ENCODE results near the gene PROZ.

PROZ gene

DNA sequence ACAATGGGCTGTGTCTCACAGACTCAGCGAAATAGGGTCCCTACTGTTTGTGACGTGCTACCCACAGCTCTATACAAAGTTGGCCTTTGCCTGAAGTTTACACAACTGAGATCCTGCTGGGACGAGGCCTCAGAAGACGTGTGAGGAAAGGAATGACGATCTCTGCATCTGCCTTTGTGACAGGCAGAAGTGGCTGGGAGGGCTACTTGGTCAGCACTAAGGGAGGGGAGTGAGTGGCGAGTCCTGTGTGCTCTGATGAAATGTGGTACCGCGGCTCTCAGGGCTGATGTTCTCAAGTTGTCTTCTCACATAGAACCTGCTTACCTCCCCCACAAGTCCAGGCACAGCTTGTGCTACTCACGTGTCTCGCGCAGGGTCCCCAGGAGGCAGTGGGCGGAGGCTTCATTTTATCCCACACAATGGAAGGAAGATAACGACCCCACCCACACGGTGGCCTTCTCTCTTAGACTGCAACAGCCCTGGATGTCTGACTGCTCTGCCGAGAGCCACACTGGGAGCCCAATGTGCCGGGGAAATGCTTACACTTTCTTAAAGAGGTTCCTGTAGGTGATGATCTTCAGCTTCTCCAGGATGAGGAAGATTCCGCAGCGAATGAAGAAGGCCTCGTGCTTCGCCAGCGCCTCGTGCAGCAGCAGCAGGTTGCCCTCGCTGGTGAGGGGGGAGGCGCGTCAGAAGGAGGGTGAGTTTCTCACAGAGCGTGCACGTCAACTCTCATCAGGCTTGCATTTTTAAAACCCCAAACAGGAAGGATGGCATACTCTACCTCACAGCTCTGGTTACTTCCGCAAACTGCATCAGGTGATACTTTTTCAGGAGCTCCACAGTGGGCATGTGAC is 21.2 kb downstream of the PROZ start:
- no peak for DNase-seq (ENCODE audit: low spot score)

DNA sequence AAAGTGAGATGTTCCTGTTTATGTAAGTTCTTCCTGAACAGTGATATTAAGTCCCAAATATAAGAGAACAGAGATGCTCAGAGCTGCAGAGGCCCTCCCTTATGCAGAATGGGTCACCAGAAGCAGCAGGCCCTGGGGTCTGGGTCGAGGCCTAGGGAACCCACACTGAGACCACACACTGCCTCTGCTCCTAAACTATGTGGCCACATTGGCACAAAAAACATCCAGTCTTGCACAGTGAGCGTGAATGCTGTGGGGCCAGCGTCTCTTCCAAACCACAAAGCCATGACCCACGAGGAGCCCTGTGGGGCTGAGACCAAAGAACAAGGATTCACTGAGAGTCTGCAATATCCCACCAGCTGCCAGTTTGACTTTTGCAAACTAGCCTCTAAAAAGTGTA is 23.6 kb downstream of the PROZ start:
- no peak for DNase-seq (ENCODE audit: low spot score)

DNA sequence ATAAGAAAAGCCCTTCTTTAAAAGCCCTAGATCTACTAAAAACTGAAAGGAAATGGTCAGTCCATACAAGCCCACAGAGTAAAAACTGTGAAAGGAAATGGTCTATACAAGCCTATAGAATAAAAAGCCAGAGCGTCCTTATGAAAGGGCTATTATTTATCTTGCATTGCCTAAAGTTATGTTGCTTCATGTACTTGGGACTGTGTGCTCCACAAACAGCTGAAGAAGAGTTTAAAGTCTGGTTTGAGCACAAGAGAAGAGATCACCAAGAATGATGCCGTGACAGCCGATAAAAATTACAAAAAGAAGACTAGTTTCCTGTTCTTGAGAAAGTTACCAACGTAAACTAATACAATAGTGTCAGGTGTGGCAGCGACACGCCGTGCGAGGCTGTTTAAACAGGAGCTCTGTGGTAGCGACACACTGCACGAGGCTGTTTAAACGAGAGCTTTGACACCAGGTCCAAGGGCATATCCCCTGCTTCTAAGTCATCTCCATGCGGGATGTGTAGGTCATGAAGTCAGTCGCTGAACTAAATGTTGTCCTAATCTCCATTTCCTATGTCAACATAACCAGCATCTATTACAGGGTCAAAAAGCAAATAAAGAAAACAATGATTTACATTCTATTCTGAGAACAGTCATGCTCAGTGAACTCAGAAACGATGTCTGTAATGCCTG is 25.1 kb downstream of the PROZ start:
- DNase-seq (ENCODE audit: low spot score), result peak; percentile 12

DNA sequence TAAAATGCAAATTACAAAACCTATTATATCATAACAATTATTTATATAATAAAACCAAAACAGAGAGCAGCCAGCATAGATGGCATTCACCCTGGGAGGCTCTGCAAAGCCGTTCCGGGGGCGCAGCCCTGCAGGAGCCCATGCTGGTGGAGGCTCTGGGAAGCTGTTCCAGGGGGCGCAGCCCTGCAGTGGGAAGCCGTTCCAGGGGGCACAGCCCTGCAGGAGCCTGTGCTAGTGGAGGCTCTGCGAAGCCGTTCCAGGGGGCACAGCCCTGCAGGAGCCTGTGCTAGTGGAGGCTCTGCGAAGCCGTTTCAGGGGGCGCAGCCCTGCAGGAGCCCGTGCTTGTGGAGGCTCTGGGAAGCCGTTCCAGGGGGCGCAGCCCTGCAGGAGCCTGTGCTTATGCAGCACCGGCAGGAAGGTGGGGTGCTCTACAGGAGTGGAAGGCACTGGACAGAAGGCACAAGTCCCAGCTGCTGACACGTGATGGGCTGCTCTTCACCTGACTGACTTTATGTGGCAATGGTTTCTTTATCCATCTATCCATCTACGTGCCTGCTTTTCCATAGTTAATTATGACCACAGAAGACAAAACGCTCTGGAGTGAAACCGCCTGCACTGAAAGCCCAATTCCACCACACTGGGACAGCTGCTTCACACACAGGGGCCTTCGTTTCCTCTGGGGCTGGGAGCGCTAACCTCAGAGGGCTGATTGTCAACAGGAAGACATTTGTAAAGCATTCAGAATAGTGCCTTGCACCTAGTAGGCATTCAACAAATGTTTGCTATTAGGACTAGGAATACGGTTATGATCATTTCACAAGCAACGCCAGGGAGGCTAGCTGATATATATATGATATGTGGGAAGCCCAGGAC is 26.4 kb downstream of the PROZ start:
- no peak for DNase-seq (ENCODE audit: low spot score)

DNA sequence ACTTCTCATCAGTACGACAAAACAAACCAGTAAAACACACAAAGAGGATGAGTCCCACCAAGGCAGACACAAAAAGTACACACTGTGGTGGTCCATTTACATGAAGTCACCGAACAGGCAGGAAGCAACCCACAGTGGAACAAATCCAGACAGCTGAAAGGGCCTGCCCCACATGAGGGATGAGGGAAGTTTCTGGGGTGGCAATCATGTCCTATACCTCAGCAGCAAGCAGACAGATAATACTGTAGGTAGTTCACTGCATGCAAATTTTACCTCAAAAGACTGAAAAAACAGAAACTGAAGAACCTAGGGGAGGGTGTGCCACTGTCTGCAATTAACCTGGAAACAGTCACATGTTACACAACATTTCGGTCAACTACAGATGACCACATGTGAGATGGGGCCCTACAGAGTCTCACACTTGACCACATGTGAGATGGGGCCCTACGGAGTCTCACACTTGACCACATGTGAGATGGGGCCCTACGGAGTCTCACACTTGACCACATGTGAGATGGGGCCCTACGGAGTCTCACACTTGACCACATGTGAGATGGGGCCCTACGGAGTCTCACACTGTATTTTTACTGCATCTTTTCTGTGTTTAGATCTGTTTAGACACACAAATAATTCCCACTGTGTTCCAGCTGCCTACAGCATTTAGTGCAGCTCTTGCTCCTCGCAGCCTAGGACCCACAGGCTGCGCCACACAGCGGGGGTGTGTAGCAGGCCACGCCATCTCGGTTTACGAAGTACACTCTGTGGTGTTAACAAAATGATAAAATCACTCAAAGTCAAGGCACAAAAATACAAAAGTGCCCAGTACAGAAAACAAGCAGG is 27.8 kb downstream of the PROZ start:
- DNase-seq (ENCODE audit: low spot score), result no peak

DNA sequence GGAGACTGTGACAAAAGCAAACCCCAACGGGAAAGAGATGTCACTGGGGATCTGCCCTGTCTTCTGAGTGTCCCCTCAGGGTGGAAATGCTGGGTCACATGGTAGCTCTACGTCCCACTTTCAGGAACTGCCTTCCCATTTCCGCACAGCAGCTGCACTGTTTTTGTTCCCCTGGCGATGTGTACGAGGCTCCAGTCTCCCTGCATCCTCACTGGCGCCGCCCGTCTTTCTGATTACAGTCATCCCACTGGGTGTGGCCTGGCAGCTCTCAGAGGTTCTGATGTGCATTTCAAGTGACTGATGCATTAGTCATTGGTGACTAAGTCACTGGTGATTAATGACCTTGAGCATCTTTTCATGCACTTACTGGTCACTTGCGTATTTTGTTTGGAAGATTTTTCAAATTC is 28.8 kb downstream of the PROZ start:
- DNase-seq (ENCODE audit: low spot score), result peak; percentile 73

DNA sequence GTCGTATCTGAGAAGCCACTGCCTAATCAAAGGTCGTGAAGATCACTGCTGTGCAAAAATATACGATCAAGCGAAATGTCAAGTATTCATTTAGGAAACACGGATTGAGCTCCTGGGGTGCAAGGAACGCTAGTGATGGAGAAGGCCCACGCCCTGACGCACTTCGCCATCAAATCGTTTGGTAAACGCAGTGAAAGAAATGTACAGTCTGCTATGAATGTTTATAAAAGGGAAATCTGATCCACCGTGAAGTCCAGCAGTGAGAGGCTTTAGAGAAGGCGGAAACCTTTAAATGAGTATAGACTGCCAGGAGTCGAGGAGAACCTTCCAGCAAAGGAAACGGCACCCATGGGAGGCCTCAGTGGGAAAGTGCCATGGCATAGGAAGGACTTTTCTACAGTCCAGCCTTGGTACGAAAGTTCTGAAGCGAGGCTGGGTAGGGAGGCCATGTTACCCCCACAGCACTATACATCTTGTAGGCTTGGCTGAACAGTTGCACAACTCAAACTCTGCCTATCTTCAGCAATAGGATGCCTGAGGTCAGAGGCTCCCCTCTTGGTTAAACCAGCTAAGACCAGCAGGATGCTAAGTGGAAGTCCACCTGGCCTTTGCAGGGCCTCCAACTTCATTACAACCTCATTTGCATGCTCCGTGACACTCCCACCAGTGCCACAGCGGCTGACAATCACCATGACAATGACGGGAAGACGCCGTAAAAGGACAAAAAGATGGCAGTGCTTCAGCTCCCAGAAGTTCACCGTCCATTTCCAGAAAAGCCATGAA is 29.6 kb downstream of the PROZ start:
- no peak for DNase-seq (ENCODE audit: low spot score)

DNA sequence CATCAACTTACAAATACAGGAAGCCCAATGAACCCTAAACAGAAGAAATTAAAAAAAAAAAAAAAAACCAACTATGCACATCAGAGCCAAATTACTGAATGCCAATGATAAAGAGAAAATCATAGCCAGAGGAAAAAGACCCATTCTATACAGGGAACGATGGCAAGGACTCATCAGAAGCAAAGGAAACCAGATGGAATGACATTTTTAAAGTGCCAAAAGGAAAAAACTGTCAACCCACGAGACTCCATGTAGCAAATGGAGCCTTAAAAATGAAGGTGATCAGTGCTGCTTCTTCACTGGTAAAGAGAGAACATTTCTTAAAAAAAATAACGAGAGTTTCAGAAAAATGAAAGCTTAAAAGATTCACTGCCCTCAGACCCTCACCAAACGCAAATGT is 31.7 kb downstream of the PROZ start:
- no peak for DNase-seq (ENCODE audit: low spot score)

DNA sequence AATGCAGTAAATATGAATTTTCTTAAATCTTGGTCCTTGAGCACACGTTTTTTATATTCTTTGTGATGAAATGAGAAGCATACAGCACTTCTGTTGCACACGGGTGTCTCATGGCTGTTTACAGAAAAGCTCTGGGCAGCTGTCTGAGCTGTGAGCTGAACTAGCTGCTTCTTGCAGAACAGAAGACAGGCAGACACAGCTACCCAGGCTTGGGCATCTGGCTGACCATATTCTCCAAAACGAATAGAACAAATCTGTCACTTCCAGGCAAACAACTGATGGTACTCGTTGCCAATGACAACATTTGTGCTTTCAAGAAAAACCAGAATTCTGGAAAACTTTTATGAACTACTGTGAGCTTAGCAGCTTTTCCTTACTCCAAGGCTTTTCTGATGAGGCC is 33.8 kb downstream of the PROZ start:
- DNase-seq (ENCODE audit: low spot score), result no peak

DNA sequence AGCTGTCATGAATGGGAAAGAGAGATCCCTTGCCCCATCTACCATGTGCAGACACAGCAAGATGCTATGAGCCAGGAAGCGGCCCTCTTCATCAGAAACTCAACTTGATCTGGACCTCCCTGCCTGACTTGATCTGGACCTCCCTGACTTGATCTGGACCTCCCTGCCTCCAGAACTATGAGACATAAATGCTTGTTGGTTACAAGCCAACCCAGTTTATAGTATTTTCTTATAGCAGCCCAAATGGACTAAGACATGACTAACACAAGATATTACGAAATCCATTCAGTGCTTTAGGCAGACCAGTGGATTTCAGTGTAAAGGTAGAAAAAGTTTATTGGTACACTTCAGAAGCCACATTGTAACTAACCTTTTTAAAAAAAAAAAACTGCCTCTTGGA is 34.5 kb downstream of the PROZ start:
- no peak for DNase-seq (ENCODE audit: low spot score)

DNA sequence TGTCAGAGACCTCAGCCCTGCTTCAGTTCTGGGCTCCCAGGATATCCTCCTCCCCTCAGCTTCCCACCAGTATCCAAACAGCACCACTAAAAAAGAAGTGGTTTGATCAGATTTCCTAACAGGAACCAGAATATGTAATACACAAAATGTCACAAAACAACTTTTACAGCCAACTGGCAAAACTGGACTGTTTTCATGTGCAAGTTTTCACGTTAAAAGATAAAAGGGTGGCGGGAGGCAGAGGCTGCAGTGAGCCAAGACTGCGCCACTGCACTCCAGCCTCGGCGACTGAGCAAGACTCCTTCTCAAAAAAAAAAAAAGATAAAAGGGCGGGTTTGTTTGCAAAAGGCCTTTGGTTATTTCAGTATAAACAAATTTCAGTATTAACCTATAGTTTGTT is 36.9 kb downstream of the PROZ start:
- no peak for DNase-seq (ENCODE audit: low spot score)

DNA sequence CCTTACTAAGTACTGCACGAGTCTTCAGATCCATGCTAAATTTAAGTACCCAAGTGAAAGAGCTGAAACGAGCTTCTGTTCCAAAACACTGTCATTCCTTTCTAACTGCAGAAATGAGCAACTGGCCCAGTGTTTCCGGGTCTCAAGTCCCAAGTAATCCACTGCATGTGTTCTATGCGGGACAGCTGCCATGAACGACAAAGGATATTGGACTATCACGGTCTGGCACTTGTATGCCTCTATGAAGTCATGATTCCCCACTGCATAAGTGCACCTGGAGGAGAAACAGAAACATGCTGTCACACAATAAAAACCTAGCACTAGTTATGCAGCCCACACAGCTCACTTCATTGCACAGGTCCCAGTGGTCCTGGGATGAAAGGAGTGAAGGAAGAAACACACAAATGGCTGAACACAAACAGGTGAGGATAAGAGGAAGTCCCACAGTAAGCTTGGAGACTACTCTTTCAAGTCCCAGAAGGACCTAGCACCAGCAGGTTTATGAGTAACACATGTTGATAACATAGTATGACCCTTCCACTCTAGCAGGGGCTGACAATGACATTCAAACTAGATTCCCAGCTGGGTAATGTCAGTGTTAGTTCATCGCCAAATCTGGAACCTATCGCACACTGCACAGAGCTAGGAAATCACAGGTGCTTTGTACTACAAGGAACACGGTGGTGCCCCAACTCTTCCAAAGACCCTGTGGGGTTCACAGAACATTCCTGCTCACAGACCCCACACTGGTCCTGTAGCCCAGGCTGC is 38.7 kb downstream of the PROZ start:
- no peak for DNase-seq (ENCODE audit: low spot score)

DNA sequence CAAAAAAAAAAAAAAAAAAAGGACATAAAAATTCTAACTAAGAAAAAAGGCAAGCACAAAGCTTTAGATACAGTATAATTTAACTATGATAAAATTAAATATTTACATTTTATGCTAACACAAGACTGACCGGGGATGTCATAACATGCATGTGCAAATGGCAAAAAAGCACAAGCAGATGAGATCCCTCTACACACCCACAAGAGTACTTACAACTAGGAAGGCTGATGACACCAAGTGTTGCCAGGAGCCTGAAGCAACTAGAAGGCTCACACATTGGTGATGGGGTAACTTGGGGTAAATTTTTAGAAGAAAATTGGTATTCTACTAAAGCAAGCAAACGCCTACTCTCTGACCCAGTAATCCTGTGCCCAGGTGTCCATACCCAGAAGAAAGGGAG is 43.4 kb downstream of the PROZ start:
- DNase-seq (ENCODE audit: low spot score), result no peak

DNA sequence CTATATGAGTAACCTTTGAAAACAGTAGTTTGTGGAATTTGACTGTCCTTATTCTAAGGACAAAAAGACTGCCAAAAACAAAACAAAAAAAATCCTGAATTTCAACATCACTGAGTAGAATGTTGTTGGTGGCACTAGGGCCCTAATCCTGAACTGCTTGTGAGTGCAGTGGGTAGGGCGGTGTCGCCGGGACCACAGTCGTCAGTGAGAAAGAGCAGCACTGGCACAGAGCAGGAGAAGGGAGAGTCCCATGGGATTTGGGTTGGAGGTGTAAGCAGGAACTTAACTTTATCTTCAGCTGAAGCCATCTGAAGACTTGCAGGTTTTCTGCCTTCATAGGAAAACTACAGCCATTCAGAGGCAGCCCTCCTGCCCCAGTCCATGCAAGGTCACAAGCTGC is 44.5 kb downstream of the PROZ start:
- DNase-seq (ENCODE audit: low spot score), result no peak

DNA sequence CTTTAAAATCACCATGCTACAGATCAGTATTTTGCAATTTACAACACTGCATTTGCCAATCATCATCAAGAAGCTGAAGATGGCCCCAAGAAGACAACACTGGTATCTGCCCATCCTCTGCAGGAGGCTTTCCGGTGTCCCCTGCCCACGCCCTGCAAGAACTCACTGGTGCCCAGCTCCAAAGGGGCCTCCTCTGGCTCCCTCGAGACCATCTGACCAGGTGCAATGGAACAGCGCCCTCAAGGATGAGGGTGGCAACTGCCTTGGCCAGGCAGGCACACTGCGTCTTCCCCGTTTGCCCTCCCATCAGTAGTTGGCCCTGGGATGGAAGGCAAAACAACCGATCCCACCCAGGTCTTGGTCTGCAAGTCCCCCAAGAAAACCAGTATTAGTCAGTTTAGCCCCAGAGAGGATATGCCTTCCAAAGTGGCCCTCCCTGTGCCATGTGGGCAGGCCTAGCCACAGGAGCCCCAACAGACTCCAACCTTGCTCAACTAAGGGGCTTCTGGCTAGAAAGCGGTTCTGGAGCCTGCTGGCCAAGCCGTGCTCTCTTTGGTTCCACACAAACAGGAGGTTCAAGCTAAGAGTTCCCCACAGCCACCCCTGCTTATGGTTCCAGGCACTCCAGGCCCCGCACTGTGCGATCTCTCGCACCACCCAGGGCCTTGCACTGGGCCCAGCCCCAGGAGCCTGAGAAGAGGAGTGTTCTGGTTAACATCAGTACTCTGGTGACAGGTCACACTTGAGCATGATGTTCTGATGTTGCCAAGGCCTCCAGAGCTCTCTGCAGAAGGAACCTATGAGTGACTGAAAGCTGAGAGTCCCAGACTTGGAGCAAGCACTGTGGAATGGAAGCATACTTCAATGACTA is 45.3 kb downstream of the PROZ start:
- no peak for DNase-seq (ENCODE audit: low spot score)

DNA sequence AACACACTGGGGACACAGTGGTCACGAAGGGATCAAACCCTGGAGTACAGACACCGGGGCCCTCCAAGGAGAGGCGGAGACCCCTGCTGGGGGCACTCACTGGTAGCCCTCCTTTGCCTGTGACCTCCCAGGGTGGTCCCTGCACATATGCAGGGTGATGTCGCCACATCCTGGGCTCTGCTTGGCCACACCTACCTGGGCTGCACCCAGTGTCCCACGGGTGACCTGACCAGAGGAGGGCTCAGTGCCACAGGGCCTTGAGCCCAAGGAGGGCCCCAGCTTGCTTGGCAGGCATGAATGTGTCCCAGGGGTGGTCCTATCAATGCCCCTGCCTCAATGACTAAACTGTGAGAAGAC is 45.9 kb downstream of the PROZ start:
- no peak for DNase-seq (ENCODE audit: low spot score)

DNA sequence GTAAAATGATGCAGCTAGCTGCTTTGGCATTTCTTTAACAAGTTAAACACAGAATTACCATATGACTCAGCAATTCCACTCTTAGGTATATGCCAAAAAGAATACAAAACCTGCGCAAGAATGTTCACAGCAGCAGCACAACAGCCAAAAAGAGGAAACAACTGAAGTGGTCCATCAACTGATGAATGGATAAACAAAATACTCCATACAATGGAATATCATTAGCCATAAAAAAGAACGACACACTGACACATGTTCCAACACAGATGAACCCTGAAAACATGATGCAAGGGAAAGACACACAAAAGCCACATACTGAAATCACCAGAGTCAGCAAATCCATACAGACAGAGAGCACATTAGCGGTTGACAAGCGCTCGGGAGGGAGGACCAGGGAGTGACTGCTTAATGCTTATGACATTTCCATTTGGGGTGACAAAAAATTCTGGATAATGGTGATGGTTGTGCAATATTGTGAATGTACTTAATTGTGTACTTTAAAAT is 47.0 kb downstream of the PROZ start:
- DNase-seq (ENCODE audit: low spot score), result no peak

DNA sequence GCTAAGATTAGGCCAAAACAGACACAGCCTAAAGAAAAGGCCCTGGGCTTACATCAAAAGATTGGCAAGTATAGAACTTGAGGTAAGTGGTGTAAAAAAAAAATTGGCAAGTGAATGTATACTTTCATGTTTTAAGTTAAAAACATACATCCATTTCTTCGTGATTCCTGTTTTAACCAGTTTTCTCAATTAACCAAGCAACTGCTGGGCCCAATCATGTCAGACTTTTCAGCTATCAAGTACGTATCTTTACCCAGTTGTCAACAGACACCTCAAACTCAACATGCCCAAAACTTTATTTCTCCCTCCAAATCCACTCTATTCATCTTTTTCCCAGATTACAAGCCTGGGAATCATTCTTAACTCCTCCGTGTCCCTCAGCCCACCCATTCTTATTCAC is 49.0 kb downstream of the PROZ start:
- DNase-seq (ENCODE audit: low spot score), result no peak

DNA sequence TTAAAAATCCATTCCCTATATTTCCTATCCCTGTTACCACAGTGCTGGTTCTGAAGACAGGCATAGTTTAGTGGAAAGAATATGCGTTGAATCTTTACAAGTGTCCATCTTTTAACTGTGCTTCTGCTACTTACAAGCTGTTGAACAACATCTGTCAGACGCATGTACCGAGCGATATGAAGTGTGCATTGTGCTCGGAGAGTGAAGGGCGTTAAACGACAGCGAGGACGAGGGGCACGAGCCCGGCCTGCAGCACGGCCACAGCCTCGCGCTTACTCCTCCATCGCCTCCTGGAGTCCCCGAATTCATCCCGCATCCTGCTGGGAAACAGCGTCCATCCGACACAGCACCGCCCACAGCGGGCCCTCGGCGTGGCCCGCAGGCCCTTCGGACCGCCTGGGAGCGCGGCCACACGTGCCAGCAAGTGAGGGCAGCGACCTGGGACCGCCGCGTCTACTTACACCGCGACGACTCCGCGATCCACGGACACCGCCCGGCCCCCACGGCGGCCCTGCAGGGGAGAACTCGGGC is 49.5 kb downstream of the PROZ start:
- no peak for DNase-seq (ENCODE audit: low spot score)
